HEK293 (cell line): Measurements from ENCODE around the gene LRRC74B.
"Not testable (repeated sequence)": the region's sequence is repeated elsewhere in the genome, so short reads cannot be mapped to it uniquely, and the experiment has no call there.

ENCODE experiments used
- CTCF ChIP-seq: fragments of 450-650 bp; formaldehyde crosslinking; IDR thresholded peaks from 2 replicates; pipeline ENCODE4 v1.5.1; 2016; ENCODE audit warnings: missing biosample characterization, missing genetic modification characterization
- PATZ1 ChIP-seq: fragments of 450-650 bp; formaldehyde crosslinking; IDR thresholded peaks from 2 replicates; pipeline ENCODE4 v1.5.1; 2016; ENCODE audit warnings: missing biosample characterization, missing genetic modification characterization
- ZNF248 ChIP-seq: fragments of 450-650 bp; formaldehyde crosslinking; IDR thresholded peaks from 2 replicates; pipeline ENCODE4 v1.5.1; 2017; ENCODE audit warnings: missing biosample characterization, missing genetic modification characterization
- ZNF776 ChIP-seq: fragments of 450-650 bp; formaldehyde crosslinking; IDR thresholded peaks from 2 replicates; pipeline ENCODE4 v1.5.0; 2017; ENCODE audit warnings: missing biosample characterization, missing genetic modification characterization, borderline replicate concordance
- ZSCAN18 ChIP-seq: fragments of 450-650 bp; formaldehyde crosslinking; IDR thresholded peaks from 2 replicates; pipeline ENCODE4 v1.5.1; 2016; ENCODE audit warnings: missing biosample characterization, missing genetic modification characterization

GRCh38 chr22:21087926-21088325 lies 42.2 kb downstream of the LRRC74B start:
- TF ChIP-seq ZSCAN18; CTCF (tag by site-specific recombination); ZNF776 (tag by site-specific recombination); PATZ1 (tag by site-specific recombination); ZNF248: not testable (repeated sequence)
